ENCODE measurements around the gene WDR38. TPM values are rescaled to one million over a fixed set of nuclear protein-coding genes. Genes with fewer than 3 reads are reported as not detected.

The WDR38 gene
- total RNA-seq, 1 donor from 2014 or later: not detected

DNA sequence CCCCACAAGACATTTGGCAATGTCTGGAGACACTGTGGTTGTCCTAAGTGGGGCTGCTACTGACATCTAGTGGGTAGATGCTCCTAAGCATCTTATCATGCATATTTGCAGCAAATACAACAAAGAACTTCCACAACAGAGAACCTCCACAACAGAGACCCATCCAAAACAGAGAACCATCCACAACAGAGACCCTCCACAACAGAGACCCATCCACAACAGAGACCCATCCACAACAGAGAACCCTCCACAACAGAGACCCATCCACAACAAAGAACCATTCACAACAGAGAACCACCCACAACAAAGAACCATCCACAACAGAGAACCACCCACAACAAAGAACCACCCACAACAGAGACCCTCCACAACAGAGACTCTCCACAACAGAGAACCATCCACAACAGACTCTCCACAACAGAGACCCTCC, 41.5 kb downstream of the WDR38 start:
- Mint-ChIP-seq H3K4me3 (ENCODE audit: low read depth) (no peak overlapping the region), H3K27me3 (no peaks in the 10 kb centered on the region), H3K9me3 (ENCODE audit: low read depth) (no peaks in the 10 kb centered on the region), H3K4me1 (ENCODE audit: low read depth) (no peaks in the 10 kb centered on the region), H3K36me3 (ENCODE audit: insufficient read depth) (peaks cover 17% of the 10 kb centered on the region), H3K27ac (peak overlapping the region; percentile 75)
- TF ChIP-seq, protein P1, sequence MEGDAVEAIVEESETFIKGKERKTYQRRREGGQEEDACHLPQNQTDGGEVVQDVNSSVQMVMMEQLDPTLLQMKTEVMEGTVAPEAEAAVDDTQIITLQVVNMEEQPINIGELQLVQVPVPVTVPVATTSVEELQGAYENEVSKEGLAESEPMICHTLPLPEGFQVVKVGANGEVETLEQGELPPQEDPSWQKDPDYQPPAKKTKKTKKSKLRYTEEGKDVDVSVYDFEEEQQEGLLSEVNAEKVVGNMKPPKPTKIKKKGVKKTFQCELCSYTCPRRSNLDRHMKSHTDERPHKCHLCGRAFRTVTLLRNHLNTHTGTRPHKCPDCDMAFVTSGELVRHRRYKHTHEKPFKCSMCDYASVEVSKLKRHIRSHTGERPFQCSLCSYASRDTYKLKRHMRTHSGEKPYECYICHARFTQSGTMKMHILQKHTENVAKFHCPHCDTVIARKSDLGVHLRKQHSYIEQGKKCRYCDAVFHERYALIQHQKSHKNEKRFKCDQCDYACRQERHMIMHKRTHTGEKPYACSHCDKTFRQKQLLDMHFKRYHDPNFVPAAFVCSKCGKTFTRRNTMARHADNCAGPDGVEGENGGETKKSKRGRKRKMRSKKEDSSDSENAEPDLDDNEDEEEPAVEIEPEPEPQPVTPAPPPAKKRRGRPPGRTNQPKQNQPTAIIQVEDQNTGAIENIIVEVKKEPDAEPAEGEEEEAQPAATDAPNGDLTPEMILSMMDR (IDR thresholded peaks at IDR 0.05; ENCODE audit: unreplicated experiment): peak; percentile 34
- no peak for DNase-seq (ENCODE audit: low spot score, unreplicated experiment)

DNA sequence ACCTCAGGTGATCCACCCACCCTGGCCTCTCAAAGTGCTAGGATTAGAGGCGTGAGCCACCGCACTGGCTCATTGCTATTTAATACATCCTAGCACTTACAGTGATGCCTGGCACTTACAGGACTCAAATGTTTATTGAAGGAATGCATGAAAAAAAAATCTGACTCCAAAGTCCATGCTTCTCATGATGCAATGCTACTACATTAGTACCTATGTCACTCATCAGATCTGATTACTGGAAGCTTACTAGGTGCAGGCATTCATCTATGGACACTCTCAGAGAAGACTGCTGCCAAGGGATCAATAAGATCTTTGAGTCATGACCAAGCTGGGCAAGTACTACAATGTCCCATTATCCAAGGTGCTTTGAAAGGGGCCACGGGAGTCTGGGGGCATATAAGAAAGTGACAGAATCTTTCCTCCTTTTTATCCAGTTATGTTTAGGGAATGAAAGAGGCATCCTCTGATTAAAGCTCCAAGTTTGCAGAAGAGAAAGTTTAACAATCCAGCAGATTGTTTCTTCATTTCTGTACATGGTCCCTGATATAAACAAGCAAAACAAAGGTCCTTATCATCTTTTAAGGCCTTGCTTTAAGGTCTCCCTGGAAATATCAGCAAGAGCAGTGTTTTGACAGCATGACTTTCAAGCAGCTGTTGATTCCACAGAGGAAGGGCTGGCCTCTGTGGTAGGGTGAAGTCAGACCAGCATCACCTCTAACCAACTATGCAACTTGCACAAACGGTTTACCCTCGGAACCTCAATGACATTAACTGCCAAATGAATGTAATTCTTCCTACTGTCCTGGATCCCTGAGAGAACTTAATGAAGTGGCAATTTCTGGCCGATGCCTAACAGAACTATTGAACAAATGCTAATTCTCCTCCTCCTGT, 44.6 kb downstream of the WDR38 start:
- no peaks in the 10 kb centered on the region for H3K4me1 Mint-ChIP-seq (ENCODE audit: low read depth)
- no peak overlapping the region for H3K4me3 Mint-ChIP-seq (ENCODE audit: low read depth)
- TF ChIP-seq, protein P1 (IDR thresholded peaks at IDR 0.05; ENCODE audit: unreplicated experiment): no peak
- no peaks in the 10 kb centered on the region for H3K9me3 Mint-ChIP-seq (ENCODE audit: low read depth)
- no peak for DNase-seq (ENCODE audit: low spot score, unreplicated experiment)
- H3K36me3 Mint-ChIP-seq (ENCODE audit: insufficient read depth): peaks cover 17% of the 10 kb centered on the region
- no peak overlapping the region for H3K27ac Mint-ChIP-seq
- H3K27me3 Mint-ChIP-seq: no peaks in the 10 kb centered on the region

DNA sequence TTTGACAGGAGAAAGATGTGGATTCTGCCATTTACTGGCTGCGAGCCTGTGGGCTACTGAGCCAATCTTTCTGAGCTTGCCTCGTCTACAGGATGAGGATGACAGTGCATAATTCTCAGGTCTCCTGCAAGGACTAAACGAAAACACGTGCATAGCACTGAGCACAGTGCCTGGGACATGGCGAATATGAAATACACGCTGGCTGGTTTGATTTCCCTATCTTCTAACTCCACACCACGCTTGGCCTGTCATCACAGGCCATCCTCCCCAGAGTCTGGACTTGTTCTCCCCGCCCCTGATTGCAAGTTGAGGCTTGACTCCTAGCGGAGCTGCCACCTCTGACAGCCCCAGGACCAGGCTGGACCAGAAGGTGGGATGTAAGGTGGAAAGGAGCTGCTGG, 46.6 kb downstream of the WDR38 start:
- H3K4me3 Mint-ChIP-seq (ENCODE audit: low read depth): no peak overlapping the region
- DNase-seq (ENCODE audit: low spot score, unreplicated experiment): no peak
- TF ChIP-seq, protein P1 (IDR thresholded peaks at IDR 0.05; ENCODE audit: unreplicated experiment): no peak
- H3K9me3 Mint-ChIP-seq (ENCODE audit: low read depth): no peaks in the 10 kb centered on the region
- H3K27ac Mint-ChIP-seq: no peak overlapping the region
- no peaks in the 10 kb centered on the region for H3K27me3 Mint-ChIP-seq
- peaks cover 20% of the 10 kb centered on the region for H3K36me3 Mint-ChIP-seq (ENCODE audit: insufficient read depth)
- no peaks in the 10 kb centered on the region for H3K4me1 Mint-ChIP-seq (ENCODE audit: low read depth)

DNA sequence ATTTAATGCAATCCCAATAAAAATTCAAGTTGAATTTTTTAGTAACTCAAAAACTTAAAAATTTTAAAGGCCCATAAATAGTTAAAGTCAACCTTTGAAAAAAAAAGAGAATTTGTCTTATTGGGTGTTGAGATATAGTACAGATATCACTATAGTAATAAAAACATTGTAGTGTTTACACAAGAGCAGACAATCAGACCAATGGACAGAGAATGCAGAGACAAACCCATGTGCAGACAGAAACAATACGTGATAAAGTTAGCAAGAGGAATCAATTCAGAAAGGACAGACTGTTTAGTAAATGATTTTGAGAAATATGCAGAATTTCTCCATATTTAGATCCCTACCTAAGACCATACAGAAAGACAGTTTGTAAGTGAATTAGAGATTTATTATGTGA, 53.7 kb downstream of the WDR38 start:
- Mint-ChIP-seq H3K27ac (no peak overlapping the region), H3K4me1 (ENCODE audit: low read depth) (peaks cover 10% of the 10 kb centered on the region), H3K36me3 (ENCODE audit: insufficient read depth) (peaks cover 24% of the 10 kb centered on the region), H3K9me3 (ENCODE audit: low read depth) (no peaks in the 10 kb centered on the region), H3K27me3 (no peaks in the 10 kb centered on the region), H3K4me3 (ENCODE audit: low read depth) (no peak overlapping the region)
- no peak for DNase-seq (ENCODE audit: low spot score, unreplicated experiment)
- TF ChIP-seq, protein P1 (IDR thresholded peaks at IDR 0.05; ENCODE audit: unreplicated experiment): no peak

Other genes starting within 250 kb of the WDR38 start
- 71.6 and 86.4 TPM in 2 replicates for gene NR6A1, start 82.1 kb upstream of the WDR38 start, total RNA-seq
- gene OLFML2A, start 76.3 kb upstream of the WDR38 start, total RNA-seq: 2.2 and 2.5 TPM in 2 replicates
- gene RPL35, start 8.5 kb downstream of the WDR38 start, total RNA-seq: 1,027 and 1,077 TPM in 2 replicates
- 36.6 and 36.9 TPM in 2 replicates for gene ARPC5L, start 8.7 kb downstream of the WDR38 start, total RNA-seq
- gene GOLGA1, start 87.6 kb downstream of the WDR38 start, total RNA-seq: 19.4 and 20.9 TPM in 2 replicates

All from progenitor cell of endocrine pancreas (in vitro differentiated cells).